Kidney (tissue), 14 donors: Measurements from ENCODE around the gene CREB3L4. TPM values are rescaled to one million over a fixed set of nuclear protein-coding genes. Genes with fewer than 3 reads are reported as not detected.

Experiments
- DNase-seq, 5 donors: peaks; one replicate each; pipeline ENCODE4 v3.0.0-alpha.2; 2013 to 2020
- FAIRE-seq: peaks from 2 replicates; lab custom pipeline; 2012; peaks lifted over from hg19 to GRCh38; lab: Jason Lieb, UNC
- H3K27ac ChIP-seq, 2 donors: one replicate each; pipeline ENCODE4 v1.7.0; 2013; ENCODE audit warnings: low read depth in 2 of 2, low read length in 2 of 2, inconsistent platforms in 1 of 2
- H3K27me3 ChIP-seq: one replicate; pipeline ENCODE4 v1.7.1; 2013; ENCODE audit warnings: low read length, inconsistent platforms; ENCODE audit not compliant: control insufficient read depth, insufficient read depth
- H3K36me3 ChIP-seq, 3 donors: one replicate each; pipeline versions ENCODE4 v1.7.0 to v1.7.1; 2013; ENCODE audit warnings: low read length in 3 of 3, control low read depth in 1 of 3, inconsistent platforms in 1 of 3; ENCODE audit not compliant: insufficient read depth in 3 of 3, control insufficient read depth in 2 of 3
- H3K4me1 ChIP-seq, 3 donors: one replicate each; pipeline versions ENCODE4 v1.7.0 to v1.7.1; 2013; ENCODE audit warnings: low read length in 3 of 3, inconsistent platforms in 1 of 3, low read depth in 1 of 3; ENCODE audit not compliant: control insufficient read depth in 2 of 3, insufficient read depth in 2 of 3
- H3K4me3 ChIP-seq, 3 donors: one replicate each; pipeline versions ENCODE4 v1.7.0 to v1.8.1; 2013; ENCODE audit warnings: low read length in 3 of 3, control low read depth in 1 of 3, inconsistent platforms in 1 of 3
- H3K9ac ChIP-seq, 3 donors: one replicate each; pipeline versions ENCODE4 v1.7.0 to v1.7.1; 2013; ENCODE audit warnings: low read length in 3 of 3, control low read depth in 1 of 3, inconsistent platforms in 1 of 3
- H3K9me3 ChIP-seq, 3 donors: one replicate each; pipeline versions ENCODE4 v1.7.0 to v1.7.1; 2013; ENCODE audit warnings: low read length in 3 of 3, control low read depth in 1 of 3, inconsistent platforms in 1 of 3; ENCODE audit not compliant: control insufficient read depth in 2 of 3, insufficient read depth in 1 of 3
- CTCF ChIP-seq: IDR thresholded peaks from 3 replicates; pipeline ENCODE4 v1.5.1; 2012; ENCODE audit warnings: mild to moderate bottlenecking, moderate library complexity, borderline replicate concordance; ENCODE audit not compliant: insufficient read depth; ENCODE audit errors: extremely low read depth
- intact Hi-C: fragments of 100-400 bp; cut with DNase I; formaldehyde crosslinking; loops from one replicate; pipeline ENCODE4 v1.11.1; 2022
- polyA plus RNA-seq: library from polyadenylated mRNA; stranded (reverse); fragments of 350-450 nt; fragmentation: Illumina TruSeq; extraction: RNeasy Lipid Tissue Mini Kit (QIAGEN cat#74804); gene quantifications from one replicate; pipeline ENCODE4 v1.2.3, GENCODE V29; 2014; ENCODE audit warnings: low read depth, low replicate concordance; ENCODE audit not compliant: insufficient read depth
- total RNA-seq: library from RNA; stranded (reverse); fragmentation: NEBNext Ultra II Directional; extraction: Animal tissue kit (Norgen Biotek cat#: 25700); gene quantifications from one replicate; pipeline ENCODE4 v1.2.1, GENCODE V29; 2021
- donor health status: control.
- donor health status: control.
- donor health status: control.
- donor health status: control.
- donor health status: control.
- donor health status: DM: yes; HTN: yes; CAD: no.
- donor health status: Normal renal cell carcinoma (clear cell type).

Gene CREB3L4
- total and polyA plus RNA-seq, 2 donors from 2014 or later = 9.3 to 10.9 TPM

GRCh38 chr1:153959454-153959853 is 8.2 kb upstream of the CREB3L4 start:
- Histone ChIP-seq H3K36me3 (peaks cover 0 to 13% (median 5%) of the 10 kb centered on the region in 3 donors), H3K9ac (no peak overlapping the region), H3K4me3 (no peak overlapping the region), H3K27ac (no peak overlapping the region), H3K9me3 (no peaks in the 10 kb centered on the region), H3K27me3 (no peaks in the 10 kb centered on the region), H3K4me1 (peaks cover 0 to 40% (median 21%) of the 10 kb centered on the region in 3 donors)
- intact Hi-C loops = no loop called here
- TF ChIP-seq CTCF = no peak
- FAIRE-seq = no peak
- DNase-seq = peak in 1 of 5 donors; percentile 8

- peaks cover 0 to 40% (median 21%) of the 10 kb centered on the region in 3 donors for H3K4me1 ChIP-seq
Observed at GRCh38 chr1:153960206-153960605, 7.5 kb upstream of the CREB3L4 start.

GRCh38 chr1:153961421-153961820 is 6.3 kb upstream of the CREB3L4 start:
- peaks cover 0 to 36% (median 19%) of the 10 kb centered on the region in 3 donors for H3K4me1 ChIP-seq

More at GRCh38 chr1:153960206-153960605, 7.5 kb upstream of the CREB3L4 start:
- H3K27me3 ChIP-seq = no peaks in the 10 kb centered on the region
- intact Hi-C loops = no loop called here
- peak in 1 of 5 donors; percentile 75 for DNase-seq
- H3K4me3 ChIP-seq = no peak overlapping the region
- peaks cover 0 to 13% (median 5%) of the 10 kb centered on the region in 3 donors for H3K36me3 ChIP-seq
- no peaks in the 10 kb centered on the region for H3K9me3 ChIP-seq
- no peak overlapping the region for H3K27ac ChIP-seq
- TF ChIP-seq CTCF = no peak
- H3K9ac ChIP-seq = no peak overlapping the region
- FAIRE-seq = no peak

More at GRCh38 chr1:153961421-153961820, 6.3 kb upstream of the CREB3L4 start:
- TF ChIP-seq CTCF = no peak
- H3K9me3 ChIP-seq = no peaks in the 10 kb centered on the region
- H3K36me3 ChIP-seq = peaks cover 0 to 13% (median 5%) of the 10 kb centered on the region in 3 donors
- H3K27ac ChIP-seq = peak overlapping the region; percentile 77 to 99
- H3K27me3 ChIP-seq = no peaks in the 10 kb centered on the region
- peak overlapping the region in 1 of 3 donors; percentile 66 for H3K4me3 ChIP-seq
- peak overlapping the region in 1 of 3 donors; percentile 97 for H3K9ac ChIP-seq
- no peak for DNase-seq
- no peak for FAIRE-seq
- intact Hi-C loops = no loop called here
